ENCODE measurements around the gene PLLP. TPM values are rescaled to one million over a fixed set of nuclear protein-coding genes. Genes with fewer than 3 reads are reported as not detected.

Gene PLLP
- total and polyA plus RNA-seq, 2 experiments from 2014 or later: 1.3 to 6.1 TPM

GRCh38 chr16:57325458-57325857 is 41.0 kb upstream of the PLLP start (continued):
- TF ChIP-seq REST (IDR thresholded peaks at IDR 0.05; ENCODE audit: unreplicated experiment) (no peak), ETS1 (IDR thresholded peaks at IDR 0.05) (no peak)

- H3K36me3 ChIP-seq (ENCODE audit: insufficient read depth): no peaks in the 10 kb centered on the region
- H3K4me3 ChIP-seq: no peak overlapping the region
- H3K27me3 ChIP-seq (ENCODE audit: insufficient read depth): no peaks in the 10 kb centered on the region
- no peaks in the 10 kb centered on the region for H3K36me3 Mint-ChIP-seq (ENCODE audit: low read depth)
- H3K4me1 Mint-ChIP-seq: peaks cover 5% of the 10 kb centered on the region
- ATAC-seq (no peak), DNase-seq (ENCODE audit: low spot score) (no peak)
- no peak overlapping the region for H3K27ac ChIP-seq (ENCODE audit: low read depth)
- peaks cover 2% of the 10 kb centered on the region for H3K27me3 Mint-ChIP-seq (ENCODE audit: insufficient read depth, low read depth, poor library complexity)
- H3K9me3 Mint-ChIP-seq: peaks cover 4% of the 10 kb centered on the region; the same call in 2 of the 3 replicates
- H3K9me2 ChIP-seq (ENCODE audit: insufficient read depth): no peaks in the 10 kb centered on the region
- H3K4me1 ChIP-seq (ENCODE audit: insufficient read depth): 0 out of 2 replicates have a peak, but pooled peaks cover 4% of the 10 kb centered on the region
- H3K4me3 Mint-ChIP-seq: no peak overlapping the region
- H2AFZ ChIP-seq: no peak overlapping the region
- no peaks in the 10 kb centered on the region for H4K20me1 ChIP-seq (replicated peaks; ENCODE audit: insufficient read depth)
- no peaks in the 10 kb centered on the region for H3K79me2 ChIP-seq (replicated peaks; ENCODE audit: insufficient read depth)
- no peaks in the 10 kb centered on the region for H3F3A ChIP-seq (replicated peaks; ENCODE audit: low read depth)
- H3K4me2 ChIP-seq: no peak overlapping the region
- H3K27ac Mint-ChIP-seq: no peak overlapping the region
- no peak for TF ChIP-seq REST (IDR thresholded peaks at IDR 0.05; ENCODE audit: unreplicated experiment)
- TF ChIP-seq CTCF (conservative IDR thresholded peaks at IDR 0.05; ENCODE audit: low read depth in 2 of 2): no peak
- no peak for TF ChIP-seq NANOG (IDR thresholded peaks at IDR 0.05; ENCODE audit: borderline replicate concordance)
- no peak for TF ChIP-seq ETS1 (IDR thresholded peaks at IDR 0.05)
- TF ChIP-seq JUNB (IDR thresholded peaks at IDR 0.05; ENCODE audit: unreplicated experiment): no peak
- TF ChIP-seq STAT1 (IDR thresholded peaks at IDR 0.05; ENCODE audit: unreplicated experiment): no peak
Measured at GRCh38 chr16:57324749-57325148, 40.3 kb upstream of the PLLP start.

Data from GM23338 (cell line).